GM21447 (cell line): ENCODE measurements around the gene TMEM121.
A peak's percentile ranks its signal among the peaks of the same experiment; 100 is the strongest.

Source experiments
- ATAC-seq: cut with Tn5 transposase; IDR thresholded peaks from one replicate; pipeline ENCODE4 v1.9.1; 2021; ENCODE audit not compliant: unreplicated experiment

TMEM121 gene

DNA sequence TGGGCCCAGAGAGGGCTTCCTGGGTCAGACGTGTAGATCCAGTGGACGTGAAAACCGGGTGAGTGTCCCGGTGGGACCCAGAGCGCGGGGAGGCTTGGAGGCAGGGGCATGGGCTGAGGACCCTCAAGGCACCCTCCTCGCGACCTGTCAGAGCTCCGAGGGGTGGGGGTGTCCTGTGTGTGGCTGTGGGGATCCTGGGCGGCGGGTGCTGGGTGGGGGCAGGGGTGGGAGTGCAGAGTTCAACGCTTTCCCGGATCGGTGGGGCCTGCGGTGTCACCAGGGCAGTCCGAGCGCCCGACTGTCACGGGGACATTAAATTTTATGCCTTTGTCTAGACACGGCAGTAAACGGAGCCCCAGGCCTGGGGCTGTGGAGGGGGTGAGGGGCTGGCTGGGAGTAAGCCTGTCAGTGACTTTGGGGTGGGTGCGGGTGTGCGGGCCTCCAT, 1.0 kb downstream of the TMEM121 start:
- no peak for ATAC-seq

DNA sequence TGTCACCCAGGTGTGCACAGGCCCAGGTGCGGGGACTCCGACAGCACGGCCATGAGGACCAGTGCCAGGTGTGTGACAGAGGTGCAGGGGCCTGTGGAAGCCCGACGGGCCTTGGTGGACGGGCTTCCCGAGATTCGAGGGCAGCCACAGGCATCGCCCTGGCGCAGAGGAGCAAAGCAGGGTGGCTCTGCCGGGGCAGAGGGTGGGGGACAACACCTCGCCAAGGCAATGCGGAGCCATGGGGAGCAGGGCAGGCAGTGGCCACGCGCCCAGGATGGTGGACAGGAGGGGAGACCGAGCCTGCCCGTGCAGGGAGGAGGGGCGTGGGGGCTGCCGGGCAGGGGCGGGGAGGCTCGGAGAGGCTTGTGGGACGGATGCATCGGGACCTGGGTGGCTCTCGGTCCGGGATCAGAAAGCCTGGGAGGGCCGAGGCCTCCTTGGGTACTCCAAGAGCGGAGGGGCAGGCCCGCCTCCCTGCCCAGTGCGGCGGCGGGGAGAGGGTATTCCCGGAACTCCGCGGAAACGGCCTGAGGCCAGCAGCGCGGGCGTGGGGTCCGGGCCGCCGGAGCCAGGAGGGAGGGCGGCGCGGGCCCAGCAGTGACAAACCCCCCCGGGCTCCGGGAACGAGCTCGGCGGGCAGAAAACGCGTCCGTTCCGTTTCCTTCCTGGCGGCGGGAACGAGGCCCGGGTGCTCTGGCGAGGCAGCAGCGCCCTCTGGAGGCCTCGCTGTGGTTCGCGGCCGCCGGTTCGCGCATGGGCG, 1.6 kb downstream of the TMEM121 start:
- ATAC-seq, result no peak

DNA sequence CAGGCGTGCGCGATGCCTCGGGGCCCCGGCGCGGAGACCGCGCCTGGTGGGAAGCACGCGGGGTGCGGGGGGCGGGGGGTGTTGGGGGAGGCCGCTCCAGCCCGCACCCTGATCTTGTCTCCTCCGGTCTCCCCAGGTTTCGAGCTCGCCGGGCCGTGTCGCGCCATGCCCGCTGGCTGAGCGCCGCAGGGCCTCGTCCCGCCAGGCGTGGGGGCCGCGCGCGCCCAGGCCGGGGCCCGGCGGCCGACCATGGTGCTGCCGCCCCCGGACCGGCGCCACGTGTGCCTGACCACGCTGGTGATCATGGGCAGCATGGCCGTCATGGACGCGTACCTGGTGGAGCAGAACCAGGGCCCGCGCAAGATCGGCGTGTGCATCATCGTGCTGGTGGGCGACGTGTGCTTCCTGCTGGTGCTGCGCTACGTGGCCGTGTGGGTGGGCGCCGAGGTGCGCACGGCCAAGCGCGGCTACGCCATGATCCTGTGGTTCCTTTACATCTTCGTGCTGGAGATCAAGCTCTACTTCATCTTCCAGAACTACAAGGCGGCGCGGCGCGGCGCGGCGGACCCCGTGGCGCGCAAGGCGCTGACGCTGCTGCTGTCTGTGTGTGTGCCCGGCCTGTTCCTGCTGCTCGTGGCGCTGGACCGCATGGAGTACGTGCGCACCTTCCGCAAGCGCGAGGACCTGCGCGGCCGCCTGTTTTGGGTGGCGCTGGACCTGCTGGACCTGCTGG, 2.4 kb downstream of the TMEM121 start:
- ATAC-seq, result no peak

DNA sequence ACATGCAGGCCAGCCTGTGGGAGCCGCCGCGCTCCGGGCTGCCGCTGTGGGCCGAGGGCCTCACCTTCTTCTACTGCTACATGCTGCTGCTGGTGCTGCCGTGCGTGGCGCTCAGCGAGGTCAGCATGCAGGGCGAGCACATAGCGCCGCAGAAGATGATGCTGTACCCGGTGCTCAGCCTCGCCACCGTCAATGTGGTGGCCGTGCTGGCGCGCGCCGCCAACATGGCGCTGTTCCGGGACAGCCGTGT, 2.9 kb downstream of the TMEM121 start:
- no peak for ATAC-seq

DNA sequence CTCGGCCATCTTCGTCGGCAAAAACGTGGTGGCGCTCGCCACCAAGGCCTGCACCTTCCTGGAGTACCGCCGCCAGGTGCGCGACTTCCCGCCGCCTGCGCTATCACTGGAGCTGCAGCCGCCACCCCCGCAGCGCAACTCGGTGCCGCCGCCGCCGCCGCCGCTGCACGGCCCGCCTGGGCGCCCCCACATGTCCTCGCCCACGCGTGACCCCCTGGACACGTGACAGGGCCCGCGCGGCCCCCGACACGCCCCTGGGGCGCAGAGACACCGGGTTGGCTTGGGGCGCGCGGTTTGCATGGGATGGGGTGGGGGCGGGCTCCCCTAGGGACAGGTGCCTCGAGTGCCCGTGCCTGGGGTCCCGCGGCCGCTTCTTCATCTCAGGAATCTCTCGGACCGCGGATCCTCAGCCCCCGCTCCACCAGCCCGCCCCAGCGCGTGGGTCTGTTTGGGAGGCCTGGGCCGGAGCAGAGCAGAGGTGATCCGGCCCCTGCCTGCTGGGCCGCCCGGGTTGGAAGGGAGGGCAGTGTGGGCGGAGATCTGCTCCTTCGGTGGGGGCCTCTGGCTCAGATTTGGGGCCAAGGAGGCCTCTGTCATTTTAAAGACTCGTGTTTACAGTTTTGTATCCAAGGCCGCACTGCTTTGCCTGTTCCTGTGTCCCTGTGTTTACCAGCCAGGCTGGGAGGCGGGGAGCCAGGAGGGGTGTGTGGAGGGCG, 3.3 kb downstream of the TMEM121 start:
- no peak for ATAC-seq

DNA sequence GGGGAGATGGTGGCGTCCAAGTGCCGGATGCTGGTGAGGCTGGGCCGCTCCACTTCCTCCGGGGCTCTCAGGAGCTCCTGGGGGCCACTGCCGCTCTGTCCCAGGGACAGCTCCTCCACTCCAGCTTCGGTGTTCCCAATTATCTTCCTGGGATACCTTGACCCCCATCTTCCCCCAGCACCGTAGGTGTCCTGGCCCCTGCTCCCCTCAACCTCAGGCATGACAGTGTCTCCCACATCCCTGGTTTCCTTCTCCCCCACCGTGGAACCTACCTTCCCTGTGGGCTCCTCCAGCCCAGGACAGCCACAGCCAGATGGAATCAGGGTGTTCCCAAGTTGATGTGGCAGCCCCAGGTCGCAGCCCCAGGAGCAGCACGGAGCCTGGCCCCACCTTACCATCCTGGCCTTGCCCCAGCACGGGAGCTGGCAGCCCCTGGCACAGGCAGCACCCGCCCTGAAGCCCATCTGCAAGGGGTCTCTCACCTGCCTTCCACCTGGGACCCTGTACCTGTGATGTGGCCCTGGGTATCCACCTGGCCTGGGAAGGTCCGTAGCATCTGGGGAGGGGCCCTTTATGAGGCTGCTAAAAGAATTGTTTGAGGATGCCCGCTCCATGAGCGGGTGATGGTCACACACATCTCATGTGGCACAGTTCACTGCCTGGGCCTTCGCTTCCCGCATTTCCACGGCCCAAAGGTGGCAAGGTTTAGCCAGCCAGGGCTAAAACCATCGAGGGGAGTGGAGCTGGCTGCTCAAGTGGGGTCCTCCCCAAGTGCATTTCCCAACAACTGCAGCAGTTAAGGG, 4.1 kb downstream of the TMEM121 start:
- no peak for ATAC-seq

DNA sequence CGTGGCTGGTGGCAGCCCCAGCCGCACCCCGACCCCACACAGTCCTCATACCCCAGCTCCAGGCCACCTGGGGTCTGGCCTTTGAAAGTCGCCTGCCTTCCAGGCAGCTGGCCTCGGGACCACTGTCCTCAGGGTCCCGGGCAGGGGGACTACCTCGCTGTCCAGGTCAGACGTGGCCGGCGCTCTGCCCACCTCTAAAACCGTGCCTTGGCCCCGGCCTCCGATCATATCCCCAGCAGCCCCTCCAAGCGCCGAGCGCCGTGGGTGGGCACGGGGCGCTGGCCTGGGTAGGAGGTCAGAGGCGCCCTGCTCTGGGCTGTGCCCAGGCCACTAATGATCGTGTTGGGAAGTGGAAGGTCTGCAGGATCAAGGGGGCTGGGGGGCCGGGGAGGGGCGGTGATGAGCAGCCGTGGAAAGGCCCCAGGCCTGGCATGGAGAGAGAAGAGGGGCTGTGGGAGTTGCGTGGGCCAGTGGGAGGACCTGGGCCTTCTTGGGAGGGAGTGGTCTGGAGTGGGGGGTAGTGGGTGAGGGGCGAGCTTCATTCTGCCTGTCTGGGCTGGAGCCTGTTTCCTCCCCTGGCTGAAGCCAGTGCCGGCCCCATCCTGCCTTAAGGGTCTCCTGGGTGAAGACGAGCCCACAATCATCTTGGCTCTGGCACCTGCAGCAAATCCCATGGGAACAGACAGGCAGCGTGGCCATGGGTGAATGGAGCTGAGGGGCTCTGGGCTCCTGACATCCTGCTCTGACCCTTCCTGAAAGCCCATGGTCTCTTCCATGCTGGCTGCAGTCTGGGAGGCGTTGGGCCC, 4.9 kb downstream of the TMEM121 start:
- ATAC-seq, result no peak

DNA sequence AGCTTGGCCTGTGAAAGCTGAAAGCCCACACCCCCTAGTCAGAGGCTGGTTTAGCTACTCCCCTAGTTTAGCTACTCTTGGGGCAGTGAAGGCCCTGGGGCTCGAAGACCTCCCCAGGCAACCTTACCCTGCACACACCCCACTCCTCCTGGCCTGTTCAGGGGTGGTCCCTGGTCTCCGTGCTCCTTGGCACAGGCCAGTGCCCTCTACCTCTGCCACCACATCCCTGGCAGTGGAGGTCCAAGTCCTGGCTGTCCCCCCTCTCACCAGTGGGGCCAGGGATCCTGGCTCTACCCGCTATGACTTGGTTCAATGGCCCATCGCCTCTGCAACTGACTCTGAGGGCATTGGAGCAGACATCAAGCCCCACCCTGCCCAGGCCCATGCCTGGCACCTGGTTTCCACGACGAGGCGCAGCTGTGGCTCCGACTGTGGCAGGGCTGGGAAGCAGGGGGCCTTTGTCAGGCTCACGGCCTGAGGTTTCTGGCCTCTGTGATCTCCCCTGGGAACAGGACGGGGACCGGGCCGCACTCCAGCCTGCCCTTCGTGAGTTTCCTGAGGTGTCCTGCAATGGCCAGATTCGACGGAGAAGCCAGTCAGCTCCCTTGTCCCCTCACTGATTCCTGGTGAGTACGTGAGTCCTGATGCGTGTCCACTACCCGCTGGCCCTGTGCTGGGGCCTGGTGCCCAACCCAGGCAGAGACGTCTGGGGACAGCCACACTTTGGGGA, 5.7 kb downstream of the TMEM121 start:
- ATAC-seq, result no peak

DNA sequence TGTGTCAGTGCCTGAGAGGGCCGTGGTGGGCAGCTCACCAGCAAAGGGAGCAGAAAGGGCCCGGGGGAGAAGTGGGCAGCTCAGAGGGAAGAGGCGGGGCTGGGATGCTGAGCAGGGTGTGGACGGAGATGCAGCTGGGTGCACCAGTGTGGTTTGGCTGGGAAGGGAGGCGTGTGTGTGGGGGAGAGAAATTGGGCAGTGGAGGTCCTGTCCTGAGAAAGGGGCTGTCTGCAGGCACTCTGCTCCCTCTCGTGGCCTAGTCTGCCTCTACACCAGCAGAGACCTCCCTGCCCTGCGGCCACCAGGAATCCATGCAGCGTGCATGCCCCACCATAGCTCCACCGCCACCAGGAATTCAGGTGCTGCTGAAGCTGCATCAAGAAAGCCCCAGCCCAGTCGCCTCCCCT, 6.4 kb downstream of the TMEM121 start:
- peak; percentile 64 for ATAC-seq

DNA sequence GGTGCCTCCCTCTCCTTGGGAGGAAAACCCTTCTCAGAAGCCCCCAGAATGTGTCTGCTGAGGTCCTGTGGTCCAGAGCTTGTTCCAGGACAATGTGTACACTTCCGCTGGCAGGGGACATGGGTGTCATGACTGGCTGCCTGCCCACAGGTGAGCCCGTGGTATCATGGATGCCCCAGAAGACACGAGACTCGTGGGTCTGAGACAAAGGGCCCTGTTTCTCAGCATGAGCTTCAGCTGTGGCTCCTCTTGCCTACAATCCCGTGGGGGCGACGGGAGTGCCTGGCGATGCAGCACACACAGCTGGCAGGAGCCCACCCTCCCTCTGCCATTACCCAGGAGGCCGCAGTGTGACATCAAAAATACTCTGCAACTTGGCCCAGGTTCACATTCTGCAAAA, 7.0 kb downstream of the TMEM121 start:
- ATAC-seq, result no peak

DNA sequence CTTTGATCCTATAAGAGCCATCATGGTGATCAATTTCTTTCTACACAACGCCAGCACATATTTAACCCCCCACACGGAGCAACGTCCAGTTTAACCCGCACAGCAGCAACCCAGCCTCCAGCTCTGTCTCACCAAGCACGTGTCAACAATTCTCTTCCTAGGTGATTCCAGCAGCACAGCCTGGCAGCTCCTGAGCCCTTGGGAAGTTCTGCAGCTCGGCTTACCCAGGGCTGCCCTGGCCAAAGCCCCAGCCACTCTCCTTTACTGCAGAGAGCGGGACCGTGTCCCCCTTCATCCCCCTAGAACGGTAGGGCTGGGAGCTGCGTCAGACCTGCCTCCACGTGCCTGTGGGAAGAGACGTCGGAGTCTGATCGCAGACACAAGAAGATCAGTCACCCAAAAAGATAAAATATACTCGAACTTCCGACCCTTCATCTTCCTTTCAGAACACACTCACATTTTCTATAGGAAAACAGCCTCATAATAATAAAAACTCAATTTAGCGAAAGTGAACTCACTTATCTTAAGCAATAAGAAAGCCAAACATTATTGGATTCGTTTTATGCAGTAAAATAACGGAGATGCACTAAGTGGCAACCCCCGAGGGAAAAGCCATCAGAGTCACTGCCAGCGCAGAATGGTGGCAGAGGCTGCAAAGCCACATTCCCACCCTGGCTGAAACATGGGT, 7.6 kb downstream of the TMEM121 start:
- ATAC-seq, result no peak

DNA sequence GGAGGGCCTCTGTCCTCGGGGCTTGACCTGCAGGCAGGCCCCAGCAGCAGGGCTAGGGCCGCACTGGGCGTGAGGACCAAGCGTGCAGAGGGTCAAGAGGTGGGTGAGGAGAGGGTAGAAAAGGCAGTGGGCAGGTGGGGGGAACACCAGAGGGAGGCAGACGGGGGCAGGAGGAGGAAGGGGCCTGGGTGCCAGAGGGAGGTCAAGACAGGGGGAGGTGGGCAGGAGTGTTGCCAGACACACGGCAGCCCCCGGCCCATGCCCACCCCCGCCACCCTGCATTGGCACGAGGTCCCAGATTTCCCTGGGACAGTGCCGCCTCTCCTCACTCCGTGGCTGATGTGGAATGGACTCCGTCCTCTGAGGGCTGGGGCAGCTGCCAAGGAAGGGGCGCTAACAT, 8.2 kb downstream of the TMEM121 start:
- no peak for ATAC-seq

DNA sequence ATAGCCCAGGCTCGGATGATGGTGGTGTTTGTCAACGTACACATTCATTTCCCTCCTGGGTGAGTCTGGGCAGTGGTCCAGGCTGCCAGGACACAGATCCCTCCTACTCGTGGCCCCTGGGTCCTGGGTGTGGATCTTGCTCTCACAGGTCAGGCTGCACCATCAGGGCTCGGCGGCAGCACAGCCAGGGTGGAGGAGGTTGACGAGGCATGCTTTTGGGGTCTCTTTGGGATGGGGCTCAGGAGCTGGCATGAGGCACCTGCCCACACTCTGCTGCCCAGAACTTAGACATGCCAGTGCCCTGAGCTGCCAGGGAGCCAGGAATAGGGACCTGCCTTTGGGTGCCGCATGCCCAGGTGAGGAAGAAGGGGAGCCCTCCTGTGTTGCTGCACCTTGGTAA, 9.7 kb downstream of the TMEM121 start:
- ATAC-seq, result no peak

DNA sequence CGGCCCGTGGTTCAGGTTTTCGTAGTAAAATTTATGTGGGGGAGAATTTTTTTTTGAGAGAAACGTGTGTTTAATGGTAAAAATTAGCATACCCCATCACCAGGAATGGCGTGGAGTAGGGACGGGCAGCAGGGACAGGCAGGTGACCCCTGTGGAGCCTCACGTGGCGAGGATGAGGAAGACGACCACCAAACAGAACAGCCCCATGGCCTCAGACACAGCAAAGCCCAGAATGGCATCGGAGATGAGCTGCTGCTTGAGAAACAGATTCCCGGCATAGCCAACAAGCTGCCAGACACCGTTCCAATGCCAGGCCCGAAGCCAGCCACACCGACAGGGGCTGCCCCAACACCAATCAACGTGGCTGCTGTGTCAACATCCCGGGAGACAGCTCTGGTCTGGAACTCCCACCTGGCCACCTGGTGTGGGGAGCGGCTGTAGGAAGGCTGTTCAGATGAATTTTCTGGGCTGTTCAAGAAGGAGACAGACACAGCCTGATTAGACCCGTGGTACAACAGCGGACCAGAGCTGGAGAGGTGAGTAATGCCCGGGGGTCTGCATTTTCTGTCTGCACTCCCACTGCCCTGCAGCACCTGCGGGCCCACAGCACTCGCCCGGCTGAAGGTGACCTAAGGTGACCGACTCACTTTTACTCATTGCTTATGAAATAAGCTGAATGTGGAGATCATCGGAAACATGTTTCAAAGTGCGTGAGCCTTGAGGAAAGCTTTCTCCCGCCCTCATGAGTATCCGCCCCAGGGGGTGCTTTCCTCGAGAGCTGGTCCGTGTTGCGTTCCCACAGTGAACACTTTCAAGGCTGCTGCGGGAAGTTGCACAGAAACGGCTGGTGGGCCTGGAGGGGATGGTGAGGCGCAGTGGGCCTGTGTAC, 10.6 kb downstream of the TMEM121 start:
- ATAC-seq, result no peak

DNA sequence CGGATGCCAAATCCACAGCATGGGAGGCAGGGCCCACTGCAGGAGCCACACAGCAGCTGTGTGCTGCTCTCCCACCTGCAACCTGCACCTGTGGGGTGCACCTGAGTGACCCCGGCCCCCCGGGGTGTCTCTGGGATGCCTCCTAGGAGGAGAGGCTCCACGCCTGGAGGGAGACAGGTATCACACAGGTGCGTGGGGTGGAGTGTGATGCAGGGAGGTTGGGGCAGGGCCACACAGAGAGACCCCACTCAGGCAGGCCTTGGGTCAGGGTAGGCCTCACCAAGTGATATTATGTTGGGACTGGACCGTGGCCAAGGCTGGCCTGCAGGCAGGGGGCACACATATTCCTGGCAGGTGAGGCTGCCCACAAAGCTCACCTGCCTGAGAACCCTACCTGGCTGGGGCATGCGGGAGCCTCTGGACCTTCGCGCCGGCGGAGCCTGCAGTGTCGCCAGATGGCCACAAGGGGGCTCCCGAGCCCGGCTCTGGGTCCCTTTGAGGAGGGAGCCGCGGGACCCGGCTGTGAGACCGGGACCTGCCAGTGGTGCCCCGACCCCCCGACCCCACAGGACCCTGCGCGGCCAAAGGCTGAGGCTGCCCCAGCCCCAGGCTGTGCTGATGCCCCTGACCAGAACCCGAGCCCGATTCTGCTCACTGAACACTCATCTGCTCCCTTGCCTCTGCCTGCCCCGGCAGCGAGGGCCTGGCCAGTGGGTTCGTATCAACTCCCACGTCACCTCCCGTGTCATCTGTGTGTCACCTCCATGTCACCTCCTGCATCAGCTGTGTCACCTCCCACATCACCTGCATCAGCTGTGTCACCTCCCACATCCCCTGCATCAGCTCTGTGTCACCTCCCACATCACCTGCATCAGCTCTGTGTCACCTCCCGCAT, 11.4 kb downstream of the TMEM121 start:
- ATAC-seq, result no peak

DNA sequence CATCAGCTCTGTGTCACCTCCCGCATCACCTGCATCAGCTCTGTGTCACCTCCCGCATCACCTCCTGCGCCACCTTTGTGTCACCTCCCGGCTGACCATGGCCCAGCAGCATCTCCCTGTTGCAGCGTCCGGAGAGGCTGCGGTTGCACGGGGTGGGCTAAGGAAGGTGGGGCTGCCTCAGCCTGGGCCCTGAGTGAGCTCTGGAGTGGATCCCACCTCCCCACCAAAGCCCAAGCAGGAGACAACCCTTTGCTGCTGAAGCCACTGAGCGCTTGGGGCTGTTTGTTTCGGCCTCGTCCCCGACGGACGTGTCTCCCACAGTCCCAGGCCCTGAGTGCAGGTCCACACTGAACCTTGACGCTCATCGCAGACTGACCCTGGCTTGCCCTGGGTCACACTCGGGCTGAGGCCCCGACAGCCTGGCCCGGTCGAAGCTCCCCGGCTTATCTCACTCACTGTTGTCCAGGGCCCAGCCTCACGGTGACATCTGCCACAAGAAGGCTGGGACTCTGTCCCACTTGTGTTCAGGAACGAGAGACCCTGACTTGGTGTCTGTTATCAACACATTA, 12.2 kb downstream of the TMEM121 start:
- ATAC-seq, result no peak

DNA sequence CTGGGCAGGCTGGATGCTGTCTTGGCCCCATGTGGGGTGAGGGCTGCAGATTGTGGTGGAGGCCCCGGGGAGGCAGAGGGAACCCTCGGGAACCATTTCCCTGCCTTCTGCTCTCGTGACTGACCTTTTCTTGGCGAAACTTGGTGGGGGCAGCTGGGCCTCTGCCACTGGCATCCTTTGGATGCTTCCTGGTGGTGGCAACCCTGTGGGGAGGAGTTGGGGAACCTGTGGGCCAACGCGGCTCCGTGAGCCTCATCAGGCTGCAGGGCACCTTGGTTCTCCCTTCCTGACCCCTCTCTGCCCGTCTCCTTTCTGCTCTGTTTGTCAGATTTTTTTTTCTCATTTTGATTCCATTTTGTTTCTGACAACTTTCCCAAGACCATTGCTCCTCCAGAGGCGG, 14.4 kb downstream of the TMEM121 start:
- ATAC-seq, result no peak
